Embryonic facial prominence (tissue), 1 donor: ENCODE data around the gene IKBKG.
"Not testable (repeated sequence)": the region's sequence is repeated elsewhere in the genome, so short reads cannot be mapped to it uniquely, and the experiment has no call there.

Experiments used
- DNase-seq: peaks from one replicate; pipeline ENCODE4 v3.0.0-alpha.2; 2016; ENCODE audit errors: extremely low spot score

IKBKG gene, protein sequence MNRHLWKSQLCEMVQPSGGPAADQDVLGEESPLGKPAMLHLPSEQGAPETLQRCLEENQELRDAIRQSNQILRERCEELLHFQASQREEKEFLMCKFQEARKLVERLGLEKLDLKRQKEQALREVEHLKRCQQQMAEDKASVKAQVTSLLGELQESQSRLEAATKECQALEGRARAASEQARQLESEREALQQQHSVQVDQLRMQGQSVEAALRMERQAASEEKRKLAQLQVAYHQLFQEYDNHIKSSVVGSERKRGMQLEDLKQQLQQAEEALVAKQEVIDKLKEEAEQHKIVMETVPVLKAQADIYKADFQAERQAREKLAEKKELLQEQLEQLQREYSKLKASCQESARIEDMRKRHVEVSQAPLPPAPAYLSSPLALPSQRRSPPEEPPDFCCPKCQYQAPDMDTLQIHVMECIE

DNA sequence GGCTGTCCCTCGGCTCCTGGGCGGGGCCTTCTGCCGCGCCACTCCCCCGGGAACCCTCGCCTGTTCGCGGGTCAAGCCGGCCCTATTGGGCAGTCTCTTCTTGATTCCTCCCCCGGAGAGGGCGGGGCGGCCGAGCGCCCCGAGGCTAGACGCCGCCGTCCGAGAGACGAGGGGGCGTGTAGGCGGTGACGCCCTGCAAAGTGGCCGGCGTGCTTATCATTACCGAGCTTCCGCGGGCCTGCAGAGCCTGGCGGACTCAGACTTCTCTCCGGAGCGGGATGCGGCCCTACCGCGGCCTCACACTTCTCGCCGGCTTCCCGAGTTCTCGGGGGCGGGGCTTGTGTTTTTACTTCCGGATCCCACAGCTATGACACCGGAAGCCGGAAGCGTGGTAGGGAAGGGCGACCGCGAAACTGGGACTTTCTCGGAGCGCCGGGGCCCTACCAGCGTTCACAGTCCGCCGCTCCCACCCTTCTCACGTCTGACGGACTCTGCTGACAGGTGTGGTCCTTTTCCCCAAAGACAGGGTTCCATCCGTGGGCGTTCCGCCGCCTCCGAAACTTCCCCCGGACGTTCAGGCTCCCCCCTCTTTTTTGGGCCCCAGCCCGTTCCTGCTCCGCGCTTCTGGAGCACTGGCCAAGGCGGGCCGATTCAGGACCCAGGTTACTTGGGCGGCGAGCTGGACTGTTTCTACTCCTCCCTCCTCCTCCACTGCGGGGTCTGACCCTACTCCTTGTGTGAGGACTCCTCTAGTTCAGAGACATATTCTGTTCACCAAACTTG lies at the start of gene IKBKG:
Gene IKBKG (plus strand): TSS at position 376 of the 783 bp plus-strand sequence. CDS start 4,383 bp downstream, outside the sequence.
- DNase-seq: peak; percentile 60

DNA sequence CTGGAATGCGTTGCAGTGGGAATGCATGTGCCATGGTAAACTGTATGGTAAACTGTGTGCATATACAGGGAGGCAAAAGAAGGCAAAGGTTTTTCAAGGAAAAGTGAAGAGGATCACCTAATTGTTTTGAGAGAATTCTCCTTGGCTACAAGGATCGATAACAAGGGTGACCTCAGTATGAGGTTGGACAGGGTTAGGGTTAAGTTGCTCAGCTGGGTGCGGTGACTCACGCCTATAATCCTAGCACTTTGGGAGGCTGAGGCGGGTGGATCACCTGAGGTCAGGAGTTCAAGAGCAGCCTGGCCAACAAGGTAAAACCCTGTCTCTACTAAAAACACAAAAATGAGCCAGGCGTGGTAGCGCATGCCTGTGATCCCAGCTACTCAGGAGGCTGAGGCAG lies 46.0 kb upstream of the IKBKG start:
- not testable (repeated sequence) for DNase-seq

DNA sequence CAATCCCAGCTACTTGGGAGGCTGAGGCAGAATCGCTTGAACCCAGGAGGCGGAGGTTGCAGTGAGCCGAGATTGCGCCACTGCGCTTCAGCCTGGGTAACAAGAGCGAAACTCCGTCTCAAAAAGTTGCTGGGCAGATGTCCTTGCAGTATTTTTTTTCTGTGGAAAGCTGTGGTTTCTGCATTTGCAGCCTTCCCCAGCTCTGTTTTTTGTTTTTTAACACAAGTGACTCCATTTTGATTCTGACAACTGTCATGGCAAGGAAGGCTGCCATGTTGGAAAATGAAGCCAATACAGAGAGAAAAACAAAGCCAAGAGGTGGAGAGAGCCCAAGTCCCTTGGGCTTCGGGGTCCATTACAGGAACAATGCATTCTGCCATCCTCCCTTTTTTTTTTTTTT lies 45.3 kb upstream of the IKBKG start:
- DNase-seq: no peak

DNA sequence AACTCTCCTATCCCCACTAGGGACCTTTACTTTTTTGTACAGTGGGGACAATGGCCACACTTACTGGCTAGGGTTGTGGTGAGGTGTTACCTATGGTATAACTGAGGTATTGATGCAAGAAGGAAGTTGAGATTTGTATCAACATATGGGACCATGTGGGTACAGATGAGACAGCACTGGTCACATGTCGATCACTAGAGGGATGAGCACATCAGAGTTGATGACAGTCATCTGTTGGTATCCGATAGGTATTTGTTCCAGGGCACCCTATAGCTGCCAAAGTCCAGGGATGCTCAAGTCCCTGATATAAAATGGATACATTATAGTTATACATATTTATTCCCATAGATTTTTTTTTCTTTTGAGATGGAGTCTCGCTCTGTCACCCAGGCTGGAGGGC lies 44.4 kb upstream of the IKBKG start:
- DNase-seq: no peak

DNA sequence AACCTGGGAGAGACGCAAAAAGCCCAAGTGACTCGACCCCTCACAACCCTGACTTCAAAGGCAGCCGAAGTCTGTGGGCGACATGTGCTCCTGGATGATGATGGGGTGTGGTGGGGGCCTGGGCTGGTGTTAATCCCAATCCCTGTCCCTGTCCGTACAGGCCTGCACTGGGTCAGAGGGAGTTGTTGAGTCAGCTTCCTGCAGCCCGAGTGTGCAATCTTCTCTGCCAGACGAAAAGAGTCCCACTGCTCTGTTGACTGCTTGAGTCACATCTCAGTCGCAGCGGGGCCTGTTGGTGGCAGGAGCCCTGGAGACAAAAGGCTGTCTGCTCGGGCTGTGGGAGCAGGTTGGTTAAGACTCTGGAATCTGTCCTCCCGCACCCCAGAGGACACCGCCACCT lies 41.7 kb upstream of the IKBKG start:
- DNase-seq: no peak

DNA sequence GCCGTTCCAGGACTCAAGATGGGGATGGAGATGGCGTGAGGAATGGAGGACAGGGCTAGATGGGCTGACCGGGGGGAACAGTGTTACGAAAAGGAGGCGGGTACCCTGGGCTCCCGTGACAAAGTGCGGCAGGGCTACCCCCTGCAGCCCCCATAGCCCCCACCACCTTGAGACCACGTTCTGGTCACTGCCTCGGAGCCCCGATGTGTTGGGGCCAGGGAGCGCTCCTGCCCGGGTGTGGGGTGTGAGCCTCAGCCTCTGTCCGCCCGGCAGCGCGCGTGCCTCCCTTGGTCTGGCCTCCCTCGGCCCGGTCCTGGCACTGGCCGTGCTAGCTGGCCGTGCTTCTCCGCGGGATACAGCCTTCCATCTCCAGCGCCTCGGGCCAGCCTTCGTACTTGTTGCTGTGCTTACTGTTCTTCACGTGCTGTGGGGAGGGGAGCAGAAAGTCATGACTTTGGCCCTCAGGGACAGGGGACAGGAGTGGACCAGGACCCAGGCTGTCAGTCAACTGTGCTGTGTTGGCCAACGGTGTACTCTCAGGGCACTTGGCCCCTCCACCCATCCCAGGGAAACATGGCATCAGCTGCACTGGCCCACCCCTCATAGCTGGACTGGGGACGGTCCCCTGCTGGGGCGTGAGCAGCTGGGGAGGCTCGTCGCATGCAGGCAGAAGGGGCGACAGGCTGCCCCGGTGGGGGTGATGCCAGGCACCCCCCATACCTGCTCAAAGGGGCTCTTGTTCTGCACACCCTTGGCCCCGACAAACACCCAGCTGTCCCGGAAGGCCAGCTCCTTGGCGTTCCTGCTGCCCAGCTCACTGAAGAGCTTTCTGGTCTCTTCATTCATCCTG lies 40.7 kb upstream of the IKBKG start:
- DNase-seq: no peak

DNA sequence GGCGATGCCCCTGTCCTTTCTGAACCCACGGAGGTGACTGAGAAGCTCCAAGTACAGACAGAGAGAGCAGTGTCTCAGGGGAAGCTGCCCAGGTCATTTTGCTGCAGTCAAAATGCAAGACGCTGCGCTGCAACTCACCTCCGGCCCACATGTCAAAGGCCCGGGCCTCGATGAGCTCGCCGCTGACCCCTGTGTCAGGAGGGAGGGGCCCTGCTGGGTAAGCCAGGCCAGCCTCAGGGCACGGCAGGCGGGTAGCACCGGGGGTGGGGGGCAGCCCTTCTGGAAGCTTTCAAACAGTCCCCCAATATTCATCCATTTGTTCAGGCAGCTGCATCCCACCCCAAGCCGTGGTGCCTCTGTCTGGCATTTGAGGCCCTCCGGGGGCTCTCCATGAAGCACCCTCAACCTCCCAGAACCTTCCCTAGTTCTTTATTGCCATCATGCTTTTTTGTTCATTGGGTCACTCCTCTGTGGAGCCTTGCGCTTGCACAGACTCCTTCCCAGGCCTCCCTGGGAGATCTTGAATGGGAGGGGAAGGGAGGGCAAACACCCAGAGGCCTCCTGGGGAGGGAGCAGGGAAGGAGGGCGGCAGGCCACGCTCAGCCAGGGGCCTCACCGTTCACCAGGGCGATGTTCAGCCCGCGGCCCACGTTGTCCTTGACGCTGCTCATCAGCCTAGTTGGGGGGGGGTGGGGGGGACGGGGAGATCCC lies 39.6 kb upstream of the IKBKG start:
- no peak for DNase-seq

DNA sequence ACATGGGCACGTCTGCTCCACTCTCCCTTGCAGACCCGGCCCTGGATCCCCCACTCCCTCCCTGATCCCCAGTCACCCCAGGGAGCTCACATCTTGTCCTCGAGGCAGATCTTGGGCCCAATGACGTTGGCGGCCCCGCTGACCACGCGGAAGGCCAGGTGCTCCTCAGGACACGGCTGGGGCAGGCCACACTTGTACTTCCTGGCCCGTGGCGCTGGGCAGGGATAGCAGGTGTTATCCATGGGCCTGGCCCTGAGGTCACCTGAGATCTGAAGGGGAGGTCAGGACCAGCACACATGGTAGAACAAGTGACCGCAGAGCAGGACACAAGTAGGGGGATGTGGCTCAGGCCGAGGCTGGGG lies 39.1 kb upstream of the IKBKG start:
- DNase-seq: no peak

DNA sequence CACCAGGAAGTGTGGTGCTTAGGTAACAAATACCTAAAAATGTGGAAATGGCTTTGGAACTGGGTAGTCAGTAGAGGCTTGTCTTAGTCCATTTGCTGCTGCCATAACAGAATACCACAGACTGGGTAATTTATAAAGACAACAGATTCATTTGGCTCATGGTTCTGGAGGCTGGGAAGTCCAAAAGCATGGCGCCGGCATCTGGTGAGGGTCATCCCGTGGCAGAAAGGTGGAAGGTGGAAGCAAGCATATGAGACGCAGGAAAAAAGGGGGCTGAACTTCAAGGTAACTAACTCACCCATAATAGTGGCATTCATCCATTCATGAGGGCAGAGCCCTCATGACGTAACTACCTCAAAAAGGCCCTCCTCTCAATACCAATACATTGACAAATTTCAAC lies 38.0 kb upstream of the IKBKG start:
- DNase-seq: no peak

DNA sequence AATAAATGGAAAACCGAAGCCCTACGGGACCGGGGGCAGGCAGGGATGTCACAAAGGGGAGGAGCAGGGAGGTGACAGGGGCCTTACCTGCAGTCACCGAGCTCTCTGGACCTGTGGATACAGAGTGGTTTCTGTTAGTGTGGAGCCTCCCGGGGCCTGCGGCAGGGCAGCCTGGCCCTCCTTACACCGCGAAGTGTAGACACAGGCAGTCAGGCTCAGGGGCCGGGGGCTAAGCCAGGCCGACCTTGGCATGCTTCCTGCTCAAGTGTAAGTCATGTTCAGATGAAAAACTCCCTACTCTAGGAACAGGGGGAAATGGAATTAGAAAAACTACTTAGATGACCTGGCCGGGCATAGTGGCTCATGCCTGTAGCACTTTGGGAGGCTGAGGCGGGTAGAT lies 35.7 kb upstream of the IKBKG start:
- DNase-seq: no peak

DNA sequence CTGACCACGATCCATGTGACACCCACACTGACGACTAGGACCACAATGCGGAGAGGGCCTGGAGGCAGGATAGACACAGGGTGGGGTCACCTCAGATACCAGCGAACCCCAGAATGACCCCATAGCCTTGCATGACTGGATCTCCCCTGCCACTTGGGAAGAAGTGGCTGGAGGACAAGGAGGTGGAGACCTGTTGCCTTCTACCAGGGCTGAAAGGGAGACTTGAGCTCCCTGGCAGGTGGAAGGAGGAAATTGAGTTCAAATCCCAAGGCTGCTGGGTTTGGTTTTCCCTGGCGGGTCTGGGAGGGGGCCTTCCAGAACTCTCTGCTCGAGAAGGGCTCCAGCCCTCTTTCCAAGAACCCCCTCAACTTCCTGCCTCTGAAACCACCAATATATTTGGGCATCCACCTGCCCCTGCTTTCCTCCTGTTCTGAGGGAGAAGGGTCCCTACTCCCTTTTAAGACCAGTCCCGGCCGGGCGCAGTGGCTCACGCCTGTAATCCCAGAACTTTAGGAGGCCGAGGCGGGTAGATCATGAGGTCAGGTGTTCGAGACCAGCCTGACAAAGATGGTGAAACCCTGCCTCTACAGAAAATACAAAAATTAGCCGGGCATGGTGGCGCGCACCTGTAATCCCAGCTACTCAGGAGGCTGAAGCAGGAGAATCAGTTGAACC lies 34.4 kb upstream of the IKBKG start:
- DNase-seq: no peak

DNA sequence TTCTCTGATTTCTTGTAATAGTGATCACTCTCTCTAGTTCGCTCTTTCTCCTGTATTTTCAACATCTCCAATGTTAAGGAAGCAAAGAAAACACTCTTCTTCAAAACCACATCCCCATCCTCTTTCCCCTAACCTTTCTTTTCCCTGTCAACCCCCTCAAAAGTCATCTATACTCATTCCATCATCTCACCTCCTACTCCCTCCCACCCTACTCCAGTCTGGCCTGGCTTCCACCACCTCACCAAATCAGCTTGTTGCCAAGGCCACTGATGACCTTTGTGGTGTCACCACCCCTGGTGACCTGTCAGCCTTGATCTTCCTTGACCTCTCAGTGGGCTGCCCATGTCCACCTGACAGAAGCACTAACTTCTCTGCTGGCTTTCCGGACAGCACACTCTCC lies 33.7 kb upstream of the IKBKG start:
- DNase-seq: no peak

DNA sequence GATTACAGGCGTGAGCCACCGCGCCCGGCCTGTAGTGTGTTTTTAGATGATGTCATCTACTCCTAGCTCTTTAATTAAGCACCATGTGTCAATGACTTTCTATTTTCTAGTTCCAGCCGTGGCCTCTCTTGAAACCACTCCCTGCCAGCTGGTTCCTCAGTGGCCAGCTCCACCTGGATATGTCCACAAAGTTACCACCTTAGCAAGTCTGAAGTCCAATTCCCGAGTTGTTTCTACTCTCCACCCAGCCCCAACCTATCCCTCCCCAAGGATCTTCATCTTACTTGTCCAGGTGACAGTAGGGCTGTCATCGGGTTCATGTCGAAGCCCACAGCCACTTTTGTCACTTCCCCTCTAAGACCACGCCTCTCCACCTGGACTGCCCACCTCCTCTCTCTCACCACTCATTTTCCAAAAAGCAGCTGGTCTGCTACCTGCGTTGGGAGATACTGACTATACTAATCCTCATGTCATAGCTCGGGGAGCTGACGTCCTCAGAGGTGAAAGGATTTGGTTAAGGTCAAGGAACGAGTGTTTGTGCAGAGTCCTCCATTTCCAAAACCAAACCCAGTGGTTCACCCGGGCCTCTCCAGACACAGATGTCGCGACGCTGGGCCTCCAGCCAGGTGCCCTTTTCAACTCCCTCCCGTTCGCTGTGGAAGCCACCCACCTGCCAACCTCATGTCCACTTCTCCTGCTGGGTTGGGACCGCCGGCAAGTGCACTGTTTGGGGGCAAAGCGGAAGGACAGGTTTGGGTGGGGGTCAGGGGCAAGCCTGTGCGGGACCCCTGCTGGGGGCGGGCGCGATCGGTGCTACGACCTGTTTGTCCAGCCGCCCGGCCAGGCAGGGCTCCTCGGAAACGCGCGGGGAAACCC lies 32.1 kb upstream of the IKBKG start:
- no peak for DNase-seq

DNA sequence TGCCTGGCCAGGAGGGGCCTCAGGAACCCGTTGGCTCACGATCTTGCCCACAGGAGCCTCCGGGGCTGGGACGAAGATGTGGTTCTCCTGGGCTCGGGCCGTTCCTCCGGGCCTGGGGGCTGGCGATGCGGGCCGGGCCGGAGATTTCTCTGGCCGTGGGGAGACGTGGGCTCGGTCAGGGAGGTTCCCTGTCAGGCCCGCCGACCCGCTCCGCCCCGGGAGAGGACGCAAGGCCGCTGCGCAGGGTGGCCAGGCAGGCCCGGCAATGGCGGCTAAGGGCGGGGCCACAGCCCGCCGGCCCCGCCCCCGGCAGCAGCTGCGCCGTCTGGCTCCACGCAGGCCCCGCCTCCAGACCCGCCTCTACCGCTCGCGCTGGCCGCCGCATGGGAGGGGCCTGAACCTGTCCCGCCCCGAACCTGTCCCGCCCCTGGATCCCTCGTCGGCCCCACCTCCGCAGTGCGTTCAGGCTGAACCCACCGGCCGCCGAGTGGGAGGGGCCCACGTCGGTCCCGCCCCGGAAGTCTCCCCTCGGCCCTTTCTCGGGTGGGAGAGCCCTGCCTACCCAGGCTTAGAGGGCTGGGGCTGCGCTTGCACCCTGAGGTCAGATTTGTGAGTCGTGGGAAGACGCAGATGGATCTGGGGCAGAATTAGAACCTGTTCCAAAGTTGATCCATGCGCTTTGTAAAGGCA lies 31.3 kb upstream of the IKBKG start, which contains the start of gene FAM3A:
Gene FAM3A (minus strand): TSS at position 267 of the 690 bp plus-strand sequence. CDS start 460 bp downstream, outside the sequence.
- DNase-seq: peak; percentile 83

DNA sequence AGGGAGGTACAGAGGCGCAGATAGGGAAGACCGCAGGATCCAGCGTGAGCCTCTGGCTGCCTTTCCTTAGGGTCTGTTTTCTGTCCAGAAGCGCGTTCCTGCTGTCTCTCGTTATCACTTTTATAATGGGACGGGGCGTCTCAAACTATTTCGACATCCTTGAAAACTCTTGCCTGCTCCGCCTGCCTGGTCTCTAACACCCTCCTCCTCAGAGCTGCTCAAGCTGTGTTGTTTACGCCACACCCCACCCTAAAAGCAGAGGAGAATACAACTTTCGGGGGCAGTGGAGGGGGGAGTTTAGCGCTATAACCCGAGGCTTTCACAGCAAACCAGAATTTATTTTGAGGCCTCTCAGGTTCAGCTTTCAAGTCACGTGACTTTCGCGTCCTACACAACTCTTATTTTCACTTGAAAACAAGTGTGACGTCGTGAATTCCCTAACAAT lies 30.7 kb upstream of the IKBKG start:
- DNase-seq: peak; percentile 67

DNA sequence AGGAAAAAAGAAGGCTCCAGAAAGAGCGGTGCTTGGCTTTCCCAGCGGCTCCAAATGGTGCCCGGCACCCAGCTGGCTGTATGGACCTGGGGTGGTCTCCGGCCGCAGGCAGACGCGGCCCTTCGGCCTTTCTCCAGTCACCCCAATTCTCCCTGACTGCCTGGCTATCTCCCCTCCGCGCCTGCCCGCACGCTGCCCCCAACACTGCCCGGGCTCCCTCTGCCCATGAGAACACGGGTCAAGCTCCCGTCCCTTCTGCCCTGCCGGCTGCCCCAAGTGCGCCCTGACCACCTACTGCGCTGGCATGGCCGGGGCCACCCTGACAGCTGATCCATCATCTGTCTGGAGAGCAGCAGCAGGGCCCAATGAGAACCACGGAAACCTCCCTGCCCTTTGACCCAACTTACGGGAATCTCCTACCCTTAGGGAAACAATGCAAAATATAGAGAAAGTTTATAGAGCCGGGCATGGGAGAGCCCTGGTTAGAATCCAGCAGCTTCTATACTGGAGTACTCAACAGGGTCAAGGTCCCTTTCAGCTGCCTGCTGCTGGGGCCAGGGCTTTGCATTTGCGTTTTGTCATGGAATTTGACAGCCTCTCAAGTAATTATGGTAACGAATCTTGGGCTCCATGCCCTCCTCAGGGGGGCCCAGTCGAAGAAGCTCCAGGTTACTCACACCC lies 30.2 kb upstream of the IKBKG start:
- no peak for DNase-seq

DNA sequence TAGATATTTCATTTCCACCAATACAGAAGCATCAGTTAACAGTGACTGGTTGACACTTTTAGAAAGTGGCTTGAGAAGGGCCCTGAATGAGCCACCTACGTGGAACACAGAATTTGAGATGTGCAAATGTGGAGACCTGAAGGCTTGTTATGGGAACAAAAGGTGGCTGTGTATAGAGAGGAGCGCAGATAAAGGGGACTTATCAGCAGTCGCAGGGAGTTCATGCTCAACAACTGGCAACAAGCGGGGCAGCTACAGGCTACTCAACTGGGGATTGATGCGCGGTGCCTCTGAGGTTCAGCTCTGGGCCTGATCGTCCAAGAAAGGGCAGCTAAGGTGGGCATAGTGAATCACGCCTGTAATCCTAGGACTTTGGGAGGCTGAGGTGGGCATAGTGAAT lies 28.0 kb upstream of the IKBKG start:
- no peak for DNase-seq
